Keratinocyte (primary cell): Measurements from ENCODE around the gene RDH5. TPM values are rescaled to one million over a fixed set of nuclear protein-coding genes. Genes with fewer than 3 reads are reported as not detected.

ENCODE experiments used
- DNase-seq: peaks from one replicate; pipeline ENCODE4 v3.0.0-alpha.2; 2011; ENCODE audit warnings: low read depth, missing footprints, low spot score
- FAIRE-seq: peaks from 2 replicates; lab custom pipeline; 2011; peaks lifted over from hg19 to GRCh38; lab: Jason Lieb, UNC
- H2AFZ ChIP-seq: 2 replicates; pipeline ENCODE4 v1.6.0; 2012; ENCODE audit warnings: low read length, control low read depth, inconsistent platforms; ENCODE audit not compliant: control insufficient read depth
- H3K27ac ChIP-seq: 2 replicates; pipeline ENCODE4 v1.5.1; 2011; ENCODE audit warnings: low read length; ENCODE audit not compliant: control insufficient read depth, insufficient read depth
- H3K27me3 ChIP-seq: 3 replicates; pipeline ENCODE4 v1.6.0; 2011; ENCODE audit warnings: low read length; ENCODE audit not compliant: control insufficient read depth, insufficient read depth; ENCODE audit errors: extremely low read depth
- H3K36me3 ChIP-seq, 2 experiments: 2 replicates in 1 of 2; 3 replicates in 1 of 2; pipeline ENCODE4 v1.5.1; 2011; ENCODE audit warnings: low read length in 2 of 2, mild to moderate bottlenecking in 1 of 2; ENCODE audit not compliant: control insufficient read depth in 2 of 2, insufficient read depth in 2 of 2; ENCODE audit errors: extremely low read depth in 1 of 2
- H3K4me1 ChIP-seq: 3 replicates; pipeline ENCODE4 v1.5.1; 2011; ENCODE audit warnings: low read length; ENCODE audit not compliant: control insufficient read depth, insufficient read depth; ENCODE audit errors: extremely low read depth
- H3K4me2 ChIP-seq: 3 replicates; pipeline ENCODE4 v1.6.0; 2011; ENCODE audit warnings: low read depth, low read length; ENCODE audit not compliant: control insufficient read depth, insufficient read depth; ENCODE audit errors: extremely low read depth
- H3K4me3 ChIP-seq, 3 experiments: fragments of 200-600 bp in 1 of 3; sonication (generic) in 1 of 3; 2 replicates in 2 of 3; 3 replicates in 1 of 3; pipeline ENCODE4 v1.5.1; 2011 to 2016; ENCODE audit warnings: low read length in 3 of 3, mild to moderate bottlenecking in 3 of 3, control low read depth in 2 of 3, inconsistent platforms in 1 of 3, low read depth in 1 of 3, mixed read lengths in 1 of 3, mixed run types in 1 of 3, moderate library complexity in 1 of 3; ENCODE audit not compliant: control insufficient read depth in 2 of 3, insufficient read depth in 2 of 3; ENCODE audit errors: extremely low read depth in 1 of 3
- H3K79me2 ChIP-seq: 2 replicates; pipeline ENCODE4 v1.6.0; 2012; ENCODE audit warnings: low read length; ENCODE audit not compliant: control insufficient read depth, insufficient read depth
- H3K9ac ChIP-seq: 3 replicates; pipeline ENCODE4 v1.6.0; 2011; ENCODE audit warnings: low read length; ENCODE audit not compliant: control insufficient read depth, insufficient read depth; ENCODE audit errors: extremely low read depth
- H3K9me1 ChIP-seq: 3 replicates; pipeline ENCODE4 v1.6.0; 2011; ENCODE audit warnings: low read length; ENCODE audit not compliant: control insufficient read depth, insufficient read depth; ENCODE audit errors: extremely low read depth
- H3K9me3 ChIP-seq: 2 replicates; pipeline ENCODE4 v1.5.1; 2012; ENCODE audit warnings: low read depth, low read length; ENCODE audit not compliant: control insufficient read depth
- H4K20me1 ChIP-seq: 3 replicates; pipeline ENCODE4 v1.6.0; 2011; ENCODE audit warnings: low read length; ENCODE audit not compliant: control insufficient read depth, insufficient read depth; ENCODE audit errors: extremely low read depth
- EZH2 ChIP-seq: IDR thresholded peaks from one replicate; pipeline ENCODE4 v1.6.1; 2012; ENCODE audit warnings: inconsistent platforms, mild to moderate bottlenecking, low read length, moderate library complexity
- dilution Hi-C: fragments of 300-500 bp; cut with MboI; formaldehyde crosslinking; loops from one replicate; pipeline ENCODE4 v1.7.0; 2020; ENCODE audit warnings: low sequenced_read_pairs; ENCODE audit not compliant: extremely low pct_ligation_motif_present
- polyA plus RNA-seq, 5 experiments: library from polyadenylated mRNA; depleted of rRNA in 3 of 5; stranded (reverse) in 3 of 5; stranded (forward) in 1 of 5; unstranded in 1 of 5; fragments of >200 nt; gene quantifications; 1 replicate in 1 of 5; 2 replicates in 3 of 5; 3 replicates in 1 of 5; pipeline versions ENCODE4 v1.2.1 to v1.2.3, GENCODE V29; 2011 to 2012; ENCODE audit warnings: missing spikeins in 2 of 5, low read depth in 1 of 5, low replicate concordance in 1 of 5
- TF ChIP-seq, protein P1 (sequence below), 3 experiments: IDR thresholded peaks in 1 of 3; conservative IDR thresholded peaks in 1 of 3; optimal IDR thresholded peaks in 1 of 3; 2 replicates in 2 of 3; 3 replicates in 1 of 3; pipeline versions ENCODE3 to v1.5.1; 2011; ENCODE audit warnings: low read length in 3 of 3, mild to moderate bottlenecking in 3 of 3, moderate library complexity in 2 of 3, control low read depth in 1 of 3, inconsistent platforms in 1 of 3; ENCODE audit not compliant: insufficient read depth in 2 of 3; ENCODE audit errors: extremely low read depth in 1 of 3

The RDH5 gene
- polyA plus RNA-seq, 1 donor (not counting 4 experiments of a cell fraction or from before 2014, with no cell fraction given): 1.2 TPM

DNA sequence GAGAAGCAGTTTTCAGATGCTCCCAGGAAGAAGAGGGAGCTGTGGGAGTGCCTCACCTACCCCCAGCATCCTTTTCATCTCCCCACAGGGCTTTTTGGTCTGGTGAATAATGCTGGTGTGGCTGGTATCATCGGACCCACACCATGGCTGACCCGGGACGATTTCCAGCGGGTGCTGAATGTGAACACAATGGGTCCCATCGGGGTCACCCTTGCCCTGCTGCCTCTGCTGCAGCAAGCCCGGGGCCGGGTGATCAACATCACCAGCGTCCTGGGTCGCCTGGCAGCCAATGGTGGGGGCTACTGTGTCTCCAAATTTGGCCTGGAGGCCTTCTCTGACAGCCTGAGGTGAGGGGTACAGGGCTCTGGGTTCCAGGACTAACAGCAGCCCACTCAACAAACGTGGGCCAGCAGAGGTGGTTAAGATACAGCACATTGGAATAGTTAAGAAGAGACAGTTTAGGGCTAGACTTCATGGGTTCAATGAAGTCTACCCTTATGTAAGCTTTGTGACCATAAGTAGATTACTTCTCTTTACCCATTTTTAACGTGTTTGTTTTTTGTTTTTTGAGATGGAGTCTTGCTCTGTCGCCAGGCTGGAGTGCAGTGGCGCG, 1.5 kb downstream of the RDH5 start:
- Histone ChIP-seq H3K36me3 (peaks cover 19 to 24% of the 10 kb centered on the region in 2 experiments), H3K27me3 (no peaks in the 10 kb centered on the region), H3K27ac (no peak overlapping the region), H3K4me2 (no peak overlapping the region), H3K4me3 (no peak overlapping the region), H3K9me1 (no peaks in the 10 kb centered on the region), H3K9ac (no peak overlapping the region), H4K20me1 (no peaks in the 10 kb centered on the region), H2AFZ (no peak overlapping the region), H3K9me3 (no peaks in the 10 kb centered on the region), H3K4me1 (peaks cover 38% of the 10 kb centered on the region), H3K79me2 (peaks cover 5% of the 10 kb centered on the region)
- DNase-seq (no peak), FAIRE-seq (no peak)
- dilution Hi-C loops: loop anchor here (5.0 kb wide), 1 partner anchor 34 kb away; no protein-coding TSS in a partner anchor
- TF ChIP-seq EZH2: no peak
- TF ChIP-seq, protein P1, sequence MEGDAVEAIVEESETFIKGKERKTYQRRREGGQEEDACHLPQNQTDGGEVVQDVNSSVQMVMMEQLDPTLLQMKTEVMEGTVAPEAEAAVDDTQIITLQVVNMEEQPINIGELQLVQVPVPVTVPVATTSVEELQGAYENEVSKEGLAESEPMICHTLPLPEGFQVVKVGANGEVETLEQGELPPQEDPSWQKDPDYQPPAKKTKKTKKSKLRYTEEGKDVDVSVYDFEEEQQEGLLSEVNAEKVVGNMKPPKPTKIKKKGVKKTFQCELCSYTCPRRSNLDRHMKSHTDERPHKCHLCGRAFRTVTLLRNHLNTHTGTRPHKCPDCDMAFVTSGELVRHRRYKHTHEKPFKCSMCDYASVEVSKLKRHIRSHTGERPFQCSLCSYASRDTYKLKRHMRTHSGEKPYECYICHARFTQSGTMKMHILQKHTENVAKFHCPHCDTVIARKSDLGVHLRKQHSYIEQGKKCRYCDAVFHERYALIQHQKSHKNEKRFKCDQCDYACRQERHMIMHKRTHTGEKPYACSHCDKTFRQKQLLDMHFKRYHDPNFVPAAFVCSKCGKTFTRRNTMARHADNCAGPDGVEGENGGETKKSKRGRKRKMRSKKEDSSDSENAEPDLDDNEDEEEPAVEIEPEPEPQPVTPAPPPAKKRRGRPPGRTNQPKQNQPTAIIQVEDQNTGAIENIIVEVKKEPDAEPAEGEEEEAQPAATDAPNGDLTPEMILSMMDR (optimal IDR thresholded peaks at IDR 0.05 in 1 of 3, IDR thresholded peaks at IDR 0.05 in 1 of 3, conservative IDR thresholded peaks at IDR 0.05 in 1 of 3; ENCODE audit: extremely low read depth in 1 of 3, insufficient read depth in 2 of 3, low read length in 3 of 3): no peak

DNA sequence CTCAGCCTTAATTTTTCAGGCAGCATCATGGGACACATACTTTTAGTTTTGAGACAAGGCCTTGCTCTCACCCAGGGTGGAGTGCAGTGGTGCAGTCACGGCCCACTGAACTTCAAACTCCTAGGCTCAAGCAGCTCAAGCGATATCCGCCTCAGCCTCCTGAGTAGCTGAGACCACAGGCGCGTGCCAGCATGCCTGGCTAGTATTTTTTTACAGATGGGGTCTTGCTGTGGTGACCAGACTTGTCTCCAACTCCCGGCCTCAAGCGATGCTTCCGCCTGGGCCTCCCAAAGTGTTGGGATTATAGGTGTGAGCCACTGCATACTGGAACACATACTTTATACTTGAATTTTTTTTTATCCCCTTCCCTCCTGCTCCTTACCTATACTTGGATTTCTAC, 2.8 kb downstream of the RDH5 start:
- Histone ChIP-seq H3K4me2 (no peak overlapping the region), H2AFZ (no peak overlapping the region), H3K9me1 (no peaks in the 10 kb centered on the region), H3K36me3 (peaks cover 20 to 24% of the 10 kb centered on the region in 2 experiments), H3K4me1 (peaks cover 38% of the 10 kb centered on the region), H3K27ac (no peak overlapping the region), H3K4me3 (no peak overlapping the region), H4K20me1 (no peaks in the 10 kb centered on the region), H3K9ac (no peak overlapping the region), H3K27me3 (no peaks in the 10 kb centered on the region), H3K9me3 (no peaks in the 10 kb centered on the region), H3K79me2 (peaks cover 16% of the 10 kb centered on the region)
- dilution Hi-C loops: loop anchor here (5.0 kb wide), 1 partner anchor 36 kb away; no protein-coding TSS in a partner anchor
- TF ChIP-seq EZH2: no peak
- TF ChIP-seq, protein P1 (optimal IDR thresholded peaks at IDR 0.05 in 1 of 3, IDR thresholded peaks at IDR 0.05 in 1 of 3, conservative IDR thresholded peaks at IDR 0.05 in 1 of 3; ENCODE audit: extremely low read depth in 1 of 3, insufficient read depth in 2 of 3, low read length in 3 of 3): no peak
- FAIRE-seq (no peak), DNase-seq (no peak)
